ENCODE results near the gene INSRR.

INSRR gene

GRCh38 chr1:156893048-156893953, 34.4 kb upstream of the INSRR start, which contains the start of gene PEAR1:
TSS of gene PEAR1 (plus strand) at chr1:156893718. CDS start at chr1:156903927, 10,209 bp downstream.
- H3K27ac ChIP-seq, result no peak within 1 kb of the TSS
- TF ChIP-seq ZFX (IDR thresholded peaks at IDR 0.05; ENCODE audit: borderline replicate concordance) (no peak), CTCF (IDR thresholded peaks at IDR 0.05) (no peak)

DNA sequence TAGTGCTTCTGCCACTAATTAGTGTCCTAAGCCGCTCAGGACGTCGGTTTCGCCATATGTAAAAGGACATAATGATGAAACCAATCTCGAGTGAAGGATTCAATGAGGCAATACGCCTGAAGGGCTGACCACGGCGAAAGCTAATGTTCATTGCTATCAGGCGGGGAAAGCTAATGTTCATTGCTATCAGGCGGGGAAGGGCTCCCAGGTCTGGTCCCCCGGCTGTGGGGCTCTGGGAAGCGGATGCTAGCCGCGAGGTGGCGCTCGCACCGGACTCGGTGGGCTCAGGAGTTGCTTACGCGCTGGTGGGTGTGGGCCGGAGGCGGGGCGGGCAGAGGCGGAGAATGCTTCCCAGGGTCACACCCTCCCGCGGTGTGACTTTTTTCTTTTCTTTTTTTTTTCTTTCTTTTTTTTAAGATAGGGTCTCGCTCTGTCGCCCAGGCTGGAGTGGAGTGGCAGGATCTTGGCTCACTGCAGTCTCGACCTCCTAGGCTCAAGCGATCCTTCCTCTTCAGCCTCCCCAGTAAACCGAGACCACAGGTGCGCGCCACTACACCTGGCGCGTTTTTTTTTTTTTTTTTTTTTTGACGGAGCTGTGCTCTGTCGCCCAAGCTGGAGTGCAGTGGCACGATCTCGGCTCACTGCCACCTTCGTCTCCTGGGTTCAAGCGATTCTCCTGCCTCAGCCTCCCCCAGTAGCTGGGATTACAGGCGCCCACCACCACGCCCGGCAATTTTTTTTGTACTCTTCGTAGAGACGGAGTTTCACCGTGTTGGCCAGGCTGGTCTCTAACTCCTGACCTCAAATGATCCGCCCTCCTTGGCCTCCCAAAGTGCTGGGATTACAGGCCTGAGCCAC, 33.5 kb upstream of the INSRR start:
- H3K27ac ChIP-seq, result no peak overlapping the region
- TF ChIP-seq CTCF (IDR thresholded peaks at IDR 0.05) (peak; percentile 100), ZFX (IDR thresholded peaks at IDR 0.05; ENCODE audit: borderline replicate concordance) (no peak)

DNA sequence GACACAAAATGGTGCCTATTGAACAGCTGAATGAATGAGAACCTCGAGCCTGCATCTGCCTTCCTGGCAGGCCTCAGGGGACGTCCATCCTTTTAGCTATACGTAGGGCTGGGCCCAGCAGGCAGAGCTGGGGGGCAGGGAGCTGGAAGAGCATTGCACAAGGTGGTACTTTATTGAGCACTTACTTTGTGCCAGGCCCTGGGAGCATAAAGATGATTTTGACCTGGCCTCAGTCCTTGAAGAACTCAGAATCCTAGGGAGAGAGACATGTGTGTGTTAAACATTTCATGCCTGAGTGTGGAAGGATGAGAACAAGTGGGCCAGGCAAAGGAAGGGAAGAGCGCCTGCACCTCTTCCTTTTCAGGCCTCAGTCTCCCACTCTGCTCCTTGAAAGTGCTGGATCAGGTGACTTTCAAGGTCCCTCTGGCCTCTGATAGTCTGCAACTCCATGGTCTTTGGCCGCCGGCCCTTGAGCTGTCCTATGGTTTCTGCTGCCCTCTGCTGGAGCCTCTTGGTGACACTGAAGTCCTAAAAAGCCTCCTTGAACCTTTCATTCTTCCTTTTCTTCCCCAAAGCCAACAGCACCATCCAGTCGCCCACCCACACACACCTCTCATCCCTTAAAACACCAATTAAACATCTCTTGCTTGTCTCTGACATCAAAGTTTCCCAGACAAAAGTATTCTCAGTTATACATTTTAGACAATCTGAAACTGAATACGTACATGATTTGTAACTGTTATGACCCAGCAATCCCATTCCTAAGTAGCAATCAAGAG, 31.1 kb upstream of the INSRR start:
- no peak overlapping the region for H3K27ac ChIP-seq
- TF ChIP-seq CTCF (IDR thresholded peaks at IDR 0.05) (peak; percentile 98), ZFX (IDR thresholded peaks at IDR 0.05; ENCODE audit: borderline replicate concordance) (no peak)

DNA sequence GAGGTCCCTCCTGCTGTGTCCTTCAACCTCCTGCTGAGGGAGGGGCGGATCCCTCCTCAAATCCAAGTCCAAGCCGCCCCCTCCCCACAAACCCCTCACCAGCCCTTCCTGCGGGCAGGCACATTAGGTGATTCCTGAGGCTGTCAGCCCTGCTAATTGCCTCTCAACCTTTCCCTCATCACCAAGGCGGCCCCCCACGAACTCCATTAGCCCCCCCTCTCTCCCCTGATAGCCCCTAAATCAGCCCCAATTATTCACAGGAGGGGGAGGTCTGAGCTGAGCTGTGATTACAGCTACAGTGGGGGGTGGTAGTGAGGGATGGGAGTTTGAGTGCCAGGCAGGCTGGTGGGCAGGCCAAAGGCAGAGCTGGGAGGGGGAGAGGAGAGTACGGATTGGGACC, 28.8 kb upstream of the INSRR start:
- TF ChIP-seq CTCF (IDR thresholded peaks at IDR 0.05) (no peak), ZFX (IDR thresholded peaks at IDR 0.05; ENCODE audit: borderline replicate concordance) (no peak)
- H3K27ac ChIP-seq, result no peak overlapping the region

DNA sequence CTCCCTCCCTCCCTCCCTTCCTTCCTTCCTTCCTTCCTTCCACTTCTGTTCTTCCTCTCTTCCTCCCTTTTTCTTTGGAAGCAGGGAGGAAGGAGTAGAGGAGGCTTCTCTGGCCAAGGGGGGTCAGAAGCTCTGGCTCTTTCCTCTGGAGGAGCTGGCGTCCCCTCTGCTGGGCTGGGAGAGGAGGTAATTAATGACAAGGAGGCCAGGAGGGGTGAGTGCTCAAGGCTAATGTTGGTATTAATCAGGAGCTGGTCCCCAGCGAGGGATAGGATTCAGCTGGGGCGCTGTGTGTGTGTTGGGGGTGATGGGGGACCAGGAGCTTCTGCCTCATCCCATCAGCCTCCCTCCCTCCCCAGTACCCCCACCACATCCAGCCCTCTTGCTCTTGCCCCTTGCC, 28.4 kb upstream of the INSRR start:
- H3K27ac ChIP-seq, result no peak overlapping the region
- no peak for TF ChIP-seq ZFX (IDR thresholded peaks at IDR 0.05; ENCODE audit: borderline replicate concordance)
- TF ChIP-seq CTCF (IDR thresholded peaks at IDR 0.05), result no peak

GRCh38 chr1:156886583-156887281, 27.8 kb upstream of the INSRR start:
- no peak for TF ChIP-seq CTCF (IDR thresholded peaks at IDR 0.05)
- no peak for TF ChIP-seq ZFX (IDR thresholded peaks at IDR 0.05; ENCODE audit: borderline replicate concordance)
- no peak overlapping the region for H3K27ac ChIP-seq

Data from 22Rv1 (cell line).